ENCODE measurements around the gene MCM9.

GRCh38 chr6:118787724-118788423 is 147.1 kb downstream of the MCM9 start:
- no peak for TF ChIP-seq MYC (IDR thresholded peaks at IDR 0.05; ENCODE audit: borderline replicate concordance, low read length)
- no peak for TF ChIP-seq POLR2A (IDR thresholded peaks at IDR 0.05; ENCODE audit: low read length)
- no peak for TF ChIP-seq JUNB (IDR thresholded peaks at IDR 0.05)
- TF ChIP-seq CTCF (IDR thresholded peaks at IDR 0.05) = no peak
- TF ChIP-seq BHLHE40 (IDR thresholded peaks at IDR 0.05; ENCODE audit: low read depth, low read length) = no peak
- TF ChIP-seq CHD4 (IDR thresholded peaks at IDR 0.05; ENCODE audit: borderline replicate concordance) = no peak
- TF ChIP-seq EP300 (IDR thresholded peaks at IDR 0.05) = no peak

Measured in A549 (cell line).